ENCODE data around the gene ICA1L. TPM values are rescaled to one million over a fixed set of nuclear protein-coding genes. Genes with fewer than 3 reads are reported as not detected.

ICA1L gene
- total and polyA plus RNA-seq, 2 of the 13 experiments (the other 11 are each of a cell fraction or from before 2014, with no cell fraction given), result 1.5 to 2.4 TPM

GRCh38 chr2:202911512-202912341 lies 40.2 kb upstream of the ICA1L start, which contains the start of the genes CARF and WDR12 (continued):
- no peak for TF ChIP-seq JDP2 (CRISPR knock-in tag; IDR thresholded peaks at IDR 0.05; ENCODE audit: borderline replicate concordance)
- TF ChIP-seq REL (CRISPR knock-in tag; conservative IDR thresholded peaks at IDR 0.05), result no peak
- 0 out of 2 replicates have a peak, but pooled peaks have one; percentile 60 for TF ChIP-seq ZNF136 (CRISPR knock-in tag; IDR thresholded peaks at IDR 0.05; ENCODE audit: low read depth)
- peak; percentile 92 for TF ChIP-seq GABPB1 (CRISPR knock-in tag; IDR thresholded peaks at IDR 0.05)
- TF ChIP-seq ZNF124 (CRISPR knock-in tag; IDR thresholded peaks at IDR 0.05), result 0 out of 2 replicates have a peak, but pooled peaks have one; percentile 45
- TF ChIP-seq KLF6 (CRISPR knock-in tag; IDR thresholded peaks at IDR 0.05), result peak; percentile 62; the same call in 1 of the 2 replicates
- TF ChIP-seq UBTF (CRISPR knock-in tag; IDR thresholded peaks at IDR 0.05), result 0 out of 2 replicates have a peak, but pooled peaks have one; percentile 12
- TF ChIP-seq ATF2 (CRISPR knock-in tag; IDR thresholded peaks at IDR 0.05), result peak; percentile 55; the same call in 1 of the 2 replicates
- TF ChIP-seq JUND (CRISPR knock-in tag; IDR thresholded peaks at IDR 0.05), result no peak
- TF ChIP-seq, protein P1, sequence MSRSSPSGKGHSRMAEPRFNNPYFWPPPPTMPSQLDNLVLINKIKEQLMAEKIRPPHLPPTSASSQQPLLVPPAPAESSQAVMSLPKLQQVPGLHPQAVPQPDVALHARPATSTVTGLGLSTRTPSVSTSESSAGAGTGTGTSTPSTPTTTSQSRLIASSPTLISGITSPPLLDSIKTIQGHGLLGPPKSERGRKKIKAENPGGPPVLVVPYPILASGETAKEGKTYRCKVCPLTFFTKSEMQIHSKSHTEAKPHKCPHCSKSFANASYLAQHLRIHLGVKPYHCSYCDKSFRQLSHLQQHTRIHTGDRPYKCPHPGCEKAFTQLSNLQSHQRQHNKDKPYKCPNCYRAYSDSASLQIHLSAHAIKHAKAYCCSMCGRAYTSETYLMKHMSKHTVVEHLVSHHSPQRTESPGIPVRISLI (CRISPR knock-in tag; IDR thresholded peaks at IDR 0.05; ENCODE audit: borderline replicate concordance), result peak; percentile 71; the same call in 1 of the 2 replicates
- peak; percentile 40; the same call in 1 of the 2 replicates for TF ChIP-seq FOXP4 (CRISPR knock-in tag; IDR thresholded peaks at IDR 0.05)
- peak; percentile 87; the same call in 1 of the 2 replicates for TF ChIP-seq ZNF547 (CRISPR knock-in tag; IDR thresholded peaks at IDR 0.05)

Data from HepG2 (cell line).